ENCODE measurements around the gene SH3TC1.

The SH3TC1 gene

GRCh38 chr4:8152865-8153257 lies 46.2 kb upstream of the SH3TC1 start:
- TF ChIP-seq CTCF (IDR thresholded peaks at IDR 0.05; ENCODE audit: low read depth, low read length, missing control alignments) = no peak

DNA sequence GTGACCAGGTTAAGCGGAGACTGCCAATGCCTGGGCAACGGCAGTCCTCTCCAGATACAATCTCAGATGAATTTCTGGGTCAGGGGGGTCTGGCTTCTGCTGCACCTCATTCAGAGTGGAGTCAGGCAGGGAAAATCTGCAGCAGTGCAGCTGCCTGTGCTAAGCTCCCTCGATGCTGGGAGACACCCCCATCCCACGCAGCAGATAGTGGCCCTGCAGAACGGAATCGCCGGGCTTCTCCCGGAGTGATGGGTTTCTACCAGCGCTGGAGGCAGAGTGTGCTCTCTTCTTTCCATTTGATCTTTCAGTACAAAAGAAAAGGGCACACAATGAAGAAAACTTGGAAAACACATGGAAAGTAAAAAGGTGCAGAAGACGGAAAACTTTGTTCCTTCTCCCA lies 45.6 kb upstream of the SH3TC1 start:
- in situ Hi-C loops (cut with HindIII; ENCODE audit: low pct_ligation_motif_present, low sequenced_read_pairs) = no loop called here
- no peak overlapping the region for H3K4me3 ChIP-seq (ENCODE audit: low read depth, low read length)
- H3K36me3 ChIP-seq (replicated peaks) = no peaks in the 10 kb centered on the region
- DNase-seq = no peak
- peaks cover 20% of the 10 kb centered on the region for H3K27me3 ChIP-seq (replicated peaks)
- TF ChIP-seq CTCF (IDR thresholded peaks at IDR 0.05; ENCODE audit: low read depth, low read length, missing control alignments) = no peak
- no peak overlapping the region for H3K27ac ChIP-seq

More at GRCh38 chr4:8152865-8153257, 46.2 kb upstream of the SH3TC1 start:
- Histone ChIP-seq H3K27ac (no peak overlapping the region), H3K27me3 (replicated peaks) (peaks cover 14% of the 10 kb centered on the region), H3K4me3 (ENCODE audit: low read depth, low read length) (no peak overlapping the region), H3K36me3 (replicated peaks) (no peaks in the 10 kb centered on the region)
- in situ Hi-C loops (cut with HindIII; ENCODE audit: low pct_ligation_motif_present, low sequenced_read_pairs) = no loop called here
- no peak for DNase-seq

DNA sequence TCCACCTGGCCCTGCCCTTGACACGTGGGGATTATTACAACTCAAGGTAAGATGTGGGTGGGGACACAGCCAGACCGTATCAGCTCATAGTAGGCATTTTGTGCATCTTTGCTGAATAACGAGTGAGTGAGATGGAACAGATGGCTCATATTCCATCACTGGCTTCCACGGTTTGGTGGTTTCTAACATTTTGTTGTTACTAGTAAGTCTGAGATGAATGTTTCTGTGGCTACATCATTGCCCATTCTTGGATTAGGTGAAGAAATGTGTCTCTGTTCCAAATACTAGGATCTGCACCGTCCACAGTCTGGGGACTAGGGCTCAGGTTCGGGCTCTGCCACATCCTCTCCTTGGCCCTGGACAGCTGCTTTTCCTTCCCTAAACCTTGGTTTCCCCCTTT lies 44.0 kb upstream of the SH3TC1 start:
- Histone ChIP-seq H3K4me3 (ENCODE audit: low read depth, low read length) (no peak overlapping the region), H3K36me3 (replicated peaks) (no peaks in the 10 kb centered on the region), H3K27ac (no peak overlapping the region), H3K27me3 (replicated peaks) (peaks cover 24% of the 10 kb centered on the region)
- in situ Hi-C loops (cut with HindIII; ENCODE audit: low pct_ligation_motif_present, low sequenced_read_pairs) = no loop called here
- no peak for DNase-seq
- TF ChIP-seq CTCF (IDR thresholded peaks at IDR 0.05; ENCODE audit: low read depth, low read length, missing control alignments) = no peak

GRCh38 chr4:8155660-8156421 lies 43.2 kb upstream of the SH3TC1 start:
- TF ChIP-seq CTCF (IDR thresholded peaks at IDR 0.05; ENCODE audit: low read depth, low read length, missing control alignments) = no peak
- Histone ChIP-seq H3K27ac (no peak overlapping the region), H3K4me3 (ENCODE audit: low read depth, low read length) (no peak overlapping the region), H3K27me3 (replicated peaks) (peaks cover 24% of the 10 kb centered on the region), H3K36me3 (replicated peaks) (no peaks in the 10 kb centered on the region)
- no peak for DNase-seq
- in situ Hi-C loops (cut with HindIII; ENCODE audit: low pct_ligation_motif_present, low sequenced_read_pairs) = no loop called here

DNA sequence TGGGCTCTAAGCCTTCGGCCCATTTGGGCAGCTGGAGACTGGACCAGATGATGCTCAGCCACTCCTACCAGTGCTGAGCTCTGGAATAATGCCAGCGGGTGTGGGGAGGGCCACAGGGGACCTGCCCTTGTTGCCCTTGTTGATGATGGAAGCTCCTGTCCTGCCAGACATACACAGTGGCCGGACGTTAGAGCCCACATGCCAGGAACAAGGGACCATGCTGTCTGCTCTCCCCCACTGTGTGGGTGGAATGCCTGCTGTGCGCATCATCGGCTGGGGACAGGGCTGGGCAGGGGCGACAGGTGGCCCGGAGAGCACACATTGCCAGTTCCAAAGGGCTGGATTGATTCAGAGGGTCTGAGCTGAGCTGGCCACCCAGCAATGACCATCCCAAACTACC lies 42.5 kb upstream of the SH3TC1 start:
- TF ChIP-seq CTCF (IDR thresholded peaks at IDR 0.05; ENCODE audit: low read depth, low read length, missing control alignments) = no peak
- in situ Hi-C loops (cut with HindIII; ENCODE audit: low pct_ligation_motif_present, low sequenced_read_pairs) = no loop called here
- Histone ChIP-seq H3K27ac (no peak overlapping the region), H3K27me3 (replicated peaks) (peaks cover 24% of the 10 kb centered on the region), H3K4me3 (ENCODE audit: low read depth, low read length) (no peak overlapping the region), H3K36me3 (replicated peaks) (no peaks in the 10 kb centered on the region)
- DNase-seq = no peak

DNA sequence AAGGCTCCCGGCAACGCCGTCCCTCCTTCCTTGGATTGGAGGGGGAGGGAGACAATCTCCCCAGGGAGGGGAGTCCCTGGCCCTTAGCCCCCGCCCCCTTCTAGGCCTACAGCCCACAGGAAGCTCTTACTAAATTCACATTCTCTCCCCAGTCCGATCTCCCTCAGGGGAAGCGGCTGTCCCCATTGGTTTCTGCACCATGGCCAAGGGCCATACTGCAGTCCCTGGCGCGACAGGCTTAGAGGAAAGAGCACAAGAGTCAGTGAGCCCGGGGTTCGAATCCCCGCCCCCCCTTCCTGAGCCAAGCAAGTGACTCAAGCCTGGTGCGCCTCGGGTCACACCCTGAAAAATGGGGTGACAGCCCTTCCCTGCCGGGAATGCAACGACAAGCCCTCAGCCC lies 41.6 kb upstream of the SH3TC1 start:
- H3K27ac ChIP-seq = no peak overlapping the region

More for the DNA sequence above, 41.6 kb upstream of the SH3TC1 start:
- Histone ChIP-seq H3K36me3 (replicated peaks) (no peaks in the 10 kb centered on the region), H3K4me3 (ENCODE audit: low read depth, low read length) (no peak overlapping the region), H3K27me3 (replicated peaks) (peaks cover 24% of the 10 kb centered on the region)
- in situ Hi-C loops (cut with HindIII; ENCODE audit: low pct_ligation_motif_present, low sequenced_read_pairs) = no loop called here
- DNase-seq = no peak
- TF ChIP-seq CTCF (IDR thresholded peaks at IDR 0.05; ENCODE audit: low read depth, low read length, missing control alignments) = no peak

All from brain microvascular endothelial cell (primary cell).